Dermis blood vessel endothelial cell (primary cell): ENCODE data around the gene CAPN10. TPM values are rescaled to one million over a fixed set of nuclear protein-coding genes. Genes with fewer than 3 reads are reported as not detected.
A peak's percentile ranks its signal among the peaks of the same experiment; 100 is the strongest.

Source experiments
- DNase-seq: peaks from one replicate; pipeline ENCODE4 v3.0.0; 2010
- total RNA-seq: library from RNA; depleted of rRNA; stranded (reverse); fragments of >200 nt; gene quantifications from 2 replicates; pipeline ENCODE4 v1.2.3, GENCODE V29; 2014

CAPN10 gene
- total RNA-seq, 1 donor from 2014 or later = 40.8 TPM

GRCh38 chr2:240626531-240627300 is 40.2 kb downstream of the CAPN10 start:
- no peak for DNase-seq

- no peak for DNase-seq
Observed at GRCh38 chr2:240627736-240628506, 41.4 kb downstream of the CAPN10 start.

- no peak for DNase-seq
Observed at GRCh38 chr2:240628507-240628807, 41.9 kb downstream of the CAPN10 start.

GRCh38 chr2:240628808-240629618 is 42.5 kb downstream of the CAPN10 start:
- DNase-seq = no peak

GRCh38 chr2:240629619-240629967 is 43.1 kb downstream of the CAPN10 start:
- DNase-seq = no peak

GRCh38 chr2:240629968-240630770 is 43.6 kb downstream of the CAPN10 start:
- DNase-seq = no peak

GRCh38 chr2:240630771-240631547 is 44.4 kb downstream of the CAPN10 start:
- no peak for DNase-seq

- no peak for DNase-seq
Observed at GRCh38 chr2:240631548-240632305, 45.2 kb downstream of the CAPN10 start.

- DNase-seq = no peak
Observed at GRCh38 chr2:240632306-240632721, 45.8 kb downstream of the CAPN10 start.

- no peak for DNase-seq
Observed at GRCh38 chr2:240635121-240635997, 48.8 kb downstream of the CAPN10 start.

- DNase-seq = no peak
Observed at GRCh38 chr2:240635998-240636547, 49.5 kb downstream of the CAPN10 start.

GRCh38 chr2:240636563-240637115 is 50.1 kb downstream of the CAPN10 start:
- DNase-seq = no peak

GRCh38 chr2:240637116-240637900 is 50.8 kb downstream of the CAPN10 start:
- no peak for DNase-seq

- DNase-seq = no peak
Observed at GRCh38 chr2:240637901-240638345, 51.4 kb downstream of the CAPN10 start.

- DNase-seq = no peak
Observed at GRCh38 chr2:240638512-240639160, 52.1 kb downstream of the CAPN10 start.

GRCh38 chr2:240639566-240639965 is 53.0 kb downstream of the CAPN10 start:
- no peak for DNase-seq

GRCh38 chr2:240640939-240641338 is 54.4 kb downstream of the CAPN10 start:
- DNase-seq = peak; percentile 26
